Measurements from ENCODE around the gene C1R. TPM values are rescaled to one million over a fixed set of nuclear protein-coding genes. Genes with fewer than 3 reads are reported as not detected.

Gene C1R
- total RNA-seq, 1 donor from 2014 or later, result 143 TPM

GRCh38 chr12:7136071-7136470, 43.8 kb upstream of the C1R start:
- H3K4me1 ChIP-seq, result peaks cover 5% of the 10 kb centered on the region
- no peak for TF ChIP-seq CTCF (IDR thresholded peaks at IDR 0.05; ENCODE audit: borderline replicate concordance)
- H3K4me3 ChIP-seq, result no peak overlapping the region
- intact Hi-C loops (cut with micrococcal nuclease), result no loop called here
- no peaks in the 10 kb centered on the region for H3K9me3 ChIP-seq (replicated peaks)
- no peak for DNase-seq
- peaks cover 20% of the 10 kb centered on the region for H3K36me3 ChIP-seq
- no peak overlapping the region for H3K27ac ChIP-seq (replicated peaks)
- H3K27me3 ChIP-seq (ENCODE audit: low read depth), result no peaks in the 10 kb centered on the region

- peaks cover 20% of the 10 kb centered on the region for H3K36me3 ChIP-seq
Observed at GRCh38 chr12:7134396-7135166, 42.3 kb upstream of the C1R start.

GRCh38 chr12:7131502-7131866, 39.2 kb upstream of the C1R start:
- H3K4me1 ChIP-seq, result peaks cover 32% of the 10 kb centered on the region
- intact Hi-C loops (cut with micrococcal nuclease), result no loop called here
- no peak for TF ChIP-seq CTCF (IDR thresholded peaks at IDR 0.05; ENCODE audit: borderline replicate concordance)
- H3K9me3 ChIP-seq (replicated peaks), result no peaks in the 10 kb centered on the region
- peaks cover 19% of the 10 kb centered on the region for H3K27me3 ChIP-seq (ENCODE audit: low read depth)
- no peak for DNase-seq
- H3K27ac ChIP-seq (replicated peaks), result no peak overlapping the region
- H3K36me3 ChIP-seq, result peaks cover 13% of the 10 kb centered on the region
- peak overlapping the region; percentile 76 for H3K4me3 ChIP-seq

More at GRCh38 chr12:7134396-7135166, 42.3 kb upstream of the C1R start:
- TF ChIP-seq CTCF (IDR thresholded peaks at IDR 0.05; ENCODE audit: borderline replicate concordance), result no peak
- no peak overlapping the region for H3K27ac ChIP-seq (replicated peaks)
- no peak for DNase-seq
- H3K4me1 ChIP-seq, result peaks cover 18% of the 10 kb centered on the region
- H3K9me3 ChIP-seq (replicated peaks), result no peaks in the 10 kb centered on the region
- no peaks in the 10 kb centered on the region for H3K27me3 ChIP-seq (ENCODE audit: low read depth)
- no peak overlapping the region for H3K4me3 ChIP-seq
- intact Hi-C loops (cut with micrococcal nuclease), result no loop called here

- DNase-seq, result peak; percentile 33
- peaks cover 19% of the 10 kb centered on the region for H3K27me3 ChIP-seq (ENCODE audit: low read depth)
- intact Hi-C loops (cut with micrococcal nuclease), result no loop called here
Observed at GRCh38 chr12:7130701-7131501, 38.7 kb upstream of the C1R start.

More at GRCh38 chr12:7130701-7131501, 38.7 kb upstream of the C1R start:
- TF ChIP-seq CTCF (IDR thresholded peaks at IDR 0.05; ENCODE audit: borderline replicate concordance), result no peak
- Histone ChIP-seq H3K4me1 (peaks cover 32% of the 10 kb centered on the region), H3K4me3 (peak overlapping the region; percentile 76), H3K9me3 (replicated peaks) (no peaks in the 10 kb centered on the region), H3K36me3 (peaks cover 7% of the 10 kb centered on the region), H3K27ac (replicated peaks) (peak overlapping the region; percentile 63)
